ENCODE data around the gene IRX2. TPM values are rescaled to one million over a fixed set of nuclear protein-coding genes. Genes with fewer than 3 reads are reported as not detected.

The IRX2 gene
- total RNA-seq, 2 donors from 2014 or later: 0.83 TPM; not detected in 1

DNA sequence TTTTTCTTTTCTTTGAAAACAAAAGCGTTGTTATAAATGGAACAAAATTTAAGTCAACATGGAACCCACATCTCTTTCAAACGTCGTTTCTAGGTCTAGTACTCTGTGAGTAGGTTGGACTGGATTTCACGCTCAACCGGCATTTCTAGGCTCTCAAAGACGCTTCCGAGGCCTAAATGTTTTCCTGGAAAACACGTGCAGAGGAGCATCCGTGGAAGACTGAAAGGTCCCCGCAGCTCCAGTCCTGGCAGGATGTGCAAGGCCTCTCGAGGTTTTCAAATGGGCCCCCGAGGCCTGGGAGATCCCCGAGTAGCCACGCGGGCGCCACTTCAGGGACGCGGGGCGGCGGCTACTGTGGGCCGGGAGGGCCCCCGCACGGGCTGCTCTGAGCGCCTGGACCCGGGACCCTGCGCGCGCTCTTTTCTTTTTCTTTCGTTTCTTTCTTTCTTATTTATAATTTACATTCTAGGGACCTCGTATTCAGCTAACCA lies 4.2 kb upstream of the IRX2 start:
- Histone ChIP-seq H3K27ac (no peak overlapping the region), H3K36me3 (no peaks in the 10 kb centered on the region), H3K4me1 (peaks cover 0 to 47% of the 10 kb centered on the region in 2 donors), H3K9me3 (no peaks in the 10 kb centered on the region), H3K4me3 (peak overlapping the region in 1 of 2 donors; percentile 42), H3K27me3 (peaks cover 17 to 48% of the 10 kb centered on the region in 2 donors)
- TF ChIP-seq, protein P1, sequence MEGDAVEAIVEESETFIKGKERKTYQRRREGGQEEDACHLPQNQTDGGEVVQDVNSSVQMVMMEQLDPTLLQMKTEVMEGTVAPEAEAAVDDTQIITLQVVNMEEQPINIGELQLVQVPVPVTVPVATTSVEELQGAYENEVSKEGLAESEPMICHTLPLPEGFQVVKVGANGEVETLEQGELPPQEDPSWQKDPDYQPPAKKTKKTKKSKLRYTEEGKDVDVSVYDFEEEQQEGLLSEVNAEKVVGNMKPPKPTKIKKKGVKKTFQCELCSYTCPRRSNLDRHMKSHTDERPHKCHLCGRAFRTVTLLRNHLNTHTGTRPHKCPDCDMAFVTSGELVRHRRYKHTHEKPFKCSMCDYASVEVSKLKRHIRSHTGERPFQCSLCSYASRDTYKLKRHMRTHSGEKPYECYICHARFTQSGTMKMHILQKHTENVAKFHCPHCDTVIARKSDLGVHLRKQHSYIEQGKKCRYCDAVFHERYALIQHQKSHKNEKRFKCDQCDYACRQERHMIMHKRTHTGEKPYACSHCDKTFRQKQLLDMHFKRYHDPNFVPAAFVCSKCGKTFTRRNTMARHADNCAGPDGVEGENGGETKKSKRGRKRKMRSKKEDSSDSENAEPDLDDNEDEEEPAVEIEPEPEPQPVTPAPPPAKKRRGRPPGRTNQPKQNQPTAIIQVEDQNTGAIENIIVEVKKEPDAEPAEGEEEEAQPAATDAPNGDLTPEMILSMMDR (IDR thresholded peaks at IDR 0.05): no peak
- peak; percentile 36 for DNase-seq (ENCODE audit: low spot score)

DNA sequence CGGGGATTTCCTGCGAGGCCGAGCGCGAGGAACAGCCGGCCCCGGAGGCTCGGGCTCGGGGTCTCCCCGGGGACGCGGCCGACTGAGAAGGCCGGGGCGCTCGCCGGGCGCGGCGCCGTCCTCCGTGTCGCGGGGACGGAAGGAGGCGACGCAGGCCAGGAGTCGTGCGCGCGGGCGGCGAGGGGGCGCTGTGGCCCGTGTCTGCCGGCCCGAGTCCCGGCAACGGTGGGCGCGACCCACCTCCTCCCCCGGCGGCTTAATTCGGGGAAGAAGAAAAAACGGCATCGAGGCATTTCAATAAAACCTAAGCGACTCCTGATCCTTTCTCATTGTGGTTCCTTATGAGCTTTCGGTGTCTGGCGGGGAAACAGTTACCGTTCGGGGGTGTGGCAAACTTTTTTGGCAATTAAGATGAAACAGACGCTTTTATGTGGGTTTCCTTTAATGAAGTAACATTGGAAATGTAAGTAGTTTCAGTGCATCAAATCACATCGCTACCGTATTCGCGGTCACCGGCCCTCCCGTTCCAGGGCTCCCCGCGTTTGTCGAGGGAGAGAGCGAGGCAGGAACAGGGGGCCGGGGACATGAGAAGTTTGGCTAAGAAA lies 3.7 kb upstream of the IRX2 start:
- Histone ChIP-seq H3K4me3 (peak overlapping the region in 1 of 2 donors; percentile 42), H3K9me3 (no peaks in the 10 kb centered on the region), H3K36me3 (no peaks in the 10 kb centered on the region), H3K27ac (no peak overlapping the region), H3K4me1 (peaks cover 0 to 52% of the 10 kb centered on the region in 2 donors), H3K27me3 (peaks cover 20 to 49% of the 10 kb centered on the region in 2 donors)
- peak; percentile 50 for DNase-seq (ENCODE audit: low spot score)
- TF ChIP-seq, protein P1 (IDR thresholded peaks at IDR 0.05): peak in 1 of 2 donors; percentile 37

DNA sequence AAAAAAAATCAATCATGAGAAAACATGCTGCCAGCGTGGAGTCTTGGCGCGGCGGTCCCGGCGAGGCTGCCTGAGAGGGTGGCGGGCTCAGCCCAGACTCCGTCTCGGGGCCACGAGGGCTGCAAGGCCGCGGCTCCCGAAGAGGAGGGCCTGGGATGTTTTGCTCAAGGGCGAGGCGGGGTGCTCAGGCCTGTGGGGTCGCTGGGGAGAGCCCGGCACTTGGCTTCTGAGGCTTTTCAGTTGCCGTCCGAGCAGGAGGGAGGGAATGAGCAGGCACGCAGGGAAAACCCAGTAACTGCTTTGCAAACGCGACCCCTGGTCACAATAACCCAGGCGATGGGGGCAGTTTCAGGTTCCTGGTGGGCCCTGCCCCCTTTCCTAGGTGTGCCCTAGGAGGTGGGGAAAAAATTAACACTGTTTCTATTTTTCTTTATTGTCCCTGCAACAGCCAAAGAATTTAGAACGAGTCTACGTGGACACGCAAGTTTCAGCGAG lies 3.2 kb upstream of the IRX2 start:
- Histone ChIP-seq H3K4me1 (peaks cover 0 to 58% of the 10 kb centered on the region in 2 donors), H3K9me3 (no peaks in the 10 kb centered on the region), H3K4me3 (peak overlapping the region in 1 of 2 donors; percentile 42), H3K36me3 (no peaks in the 10 kb centered on the region), H3K27me3 (peaks cover 22 to 55% of the 10 kb centered on the region in 2 donors), H3K27ac (no peak overlapping the region)
- peak; percentile 48 for DNase-seq (ENCODE audit: low spot score)
- TF ChIP-seq, protein P1 (IDR thresholded peaks at IDR 0.05): no peak

DNA sequence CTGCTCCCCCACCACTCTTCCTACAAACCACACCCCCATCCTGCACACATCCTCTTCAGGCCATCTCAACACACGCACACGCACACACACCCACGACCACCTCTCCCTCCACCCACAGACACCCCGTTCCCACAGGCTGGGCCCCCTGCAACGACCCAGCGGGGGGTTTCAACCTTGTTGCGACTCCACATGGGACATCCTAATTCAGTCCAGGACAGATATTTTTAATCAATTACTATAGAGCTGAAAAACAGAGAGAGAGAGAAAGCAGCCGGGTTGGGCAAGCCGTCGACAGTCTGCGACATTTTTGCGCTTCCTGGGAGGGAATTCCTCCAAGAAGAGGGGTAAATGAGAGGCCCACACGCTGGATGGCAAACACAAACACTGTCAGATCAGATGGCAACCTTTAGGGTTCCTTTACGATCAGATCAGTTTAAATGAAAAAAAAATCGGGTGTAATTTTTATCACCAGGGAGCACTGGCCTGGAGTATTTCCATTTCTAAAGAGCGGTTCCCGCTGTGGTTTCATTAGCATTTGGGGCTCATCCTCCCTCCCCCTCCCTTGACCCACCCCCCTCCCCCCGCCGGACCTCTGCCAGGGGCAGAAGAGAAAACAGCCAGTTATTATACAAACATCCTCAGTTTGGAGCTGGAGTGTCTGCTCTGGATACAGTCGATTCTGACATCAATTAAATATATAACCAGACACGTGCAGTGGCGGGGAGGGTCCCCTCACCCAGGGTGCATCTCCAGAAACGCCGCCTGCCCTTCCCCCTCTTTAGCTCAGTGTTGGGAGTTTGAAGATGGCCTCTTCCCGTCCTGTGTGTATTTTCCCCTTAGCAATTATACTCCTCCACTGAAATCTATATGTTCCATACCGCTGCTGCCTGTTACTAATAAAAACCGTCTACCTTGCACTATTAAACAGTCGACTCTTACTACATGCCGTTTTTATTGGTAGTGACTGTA lies 2.3 kb upstream of the IRX2 start:
- Histone ChIP-seq H3K9me3 (no peaks in the 10 kb centered on the region), H3K27ac (no peak overlapping the region), H3K4me3 (no peak overlapping the region), H3K27me3 (peaks cover 22 to 61% of the 10 kb centered on the region in 2 donors), H3K4me1 (peaks cover 0 to 67% of the 10 kb centered on the region in 2 donors), H3K36me3 (no peaks in the 10 kb centered on the region)
- DNase-seq (ENCODE audit: low spot score): no peak
- TF ChIP-seq, protein P1 (IDR thresholded peaks at IDR 0.05): no peak

DNA sequence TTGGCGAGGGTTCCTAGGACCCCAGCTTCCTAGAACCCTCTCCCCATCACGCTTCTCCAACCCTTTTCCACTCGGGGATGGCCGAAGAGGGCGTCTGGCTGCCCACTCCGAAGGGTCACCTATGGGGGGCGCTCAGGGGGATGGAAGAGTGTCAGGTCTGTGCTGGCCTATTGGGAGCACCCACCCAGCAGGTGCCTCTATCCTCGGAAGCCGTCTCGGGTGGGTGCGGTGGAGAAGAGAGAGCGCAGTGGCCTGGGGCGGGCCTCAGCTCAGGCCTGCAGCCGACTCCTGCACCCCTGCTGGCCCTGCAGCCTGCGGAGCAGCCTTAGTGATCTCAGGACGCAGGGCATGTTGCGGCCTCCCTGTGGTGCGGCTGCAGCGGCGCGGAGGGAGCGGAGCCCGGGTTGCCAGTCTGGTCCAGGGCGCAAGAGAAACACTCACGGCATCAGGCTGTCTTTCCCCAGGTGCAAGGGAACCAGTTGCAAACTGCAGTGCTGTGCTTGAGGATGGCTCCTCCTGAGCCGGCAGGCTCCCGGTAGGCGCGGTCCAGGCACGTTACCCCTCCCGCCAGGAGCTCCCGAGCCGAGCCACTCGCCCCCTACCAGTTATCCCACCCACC lies 1.5 kb upstream of the IRX2 start:
- Histone ChIP-seq H3K27ac (no peak overlapping the region), H3K4me3 (peak overlapping the region in 1 of 2 donors; percentile 48), H3K27me3 (peaks cover 22 to 65% of the 10 kb centered on the region in 2 donors), H3K9me3 (no peaks in the 10 kb centered on the region), H3K36me3 (no peaks in the 10 kb centered on the region), H3K4me1 (peaks cover 0 to 67% of the 10 kb centered on the region in 2 donors)
- TF ChIP-seq, protein P1 (IDR thresholded peaks at IDR 0.05): no peak
- peak; percentile 30 for DNase-seq (ENCODE audit: low spot score)

All from right atrium auricular region (tissue), 2 donors.